Measurements from ENCODE around the gene USP48. TPM values are rescaled to one million over a fixed set of nuclear protein-coding genes. Genes with fewer than 3 reads are reported as not detected.
A peak's percentile ranks its signal among the peaks of the same experiment; 100 is the strongest.

USP48 gene
- total and polyA plus RNA-seq, 2 of the 13 experiments (the other 11 are each of a cell fraction or from before 2014, with no cell fraction given), result 30.4 to 30.7 TPM

DNA sequence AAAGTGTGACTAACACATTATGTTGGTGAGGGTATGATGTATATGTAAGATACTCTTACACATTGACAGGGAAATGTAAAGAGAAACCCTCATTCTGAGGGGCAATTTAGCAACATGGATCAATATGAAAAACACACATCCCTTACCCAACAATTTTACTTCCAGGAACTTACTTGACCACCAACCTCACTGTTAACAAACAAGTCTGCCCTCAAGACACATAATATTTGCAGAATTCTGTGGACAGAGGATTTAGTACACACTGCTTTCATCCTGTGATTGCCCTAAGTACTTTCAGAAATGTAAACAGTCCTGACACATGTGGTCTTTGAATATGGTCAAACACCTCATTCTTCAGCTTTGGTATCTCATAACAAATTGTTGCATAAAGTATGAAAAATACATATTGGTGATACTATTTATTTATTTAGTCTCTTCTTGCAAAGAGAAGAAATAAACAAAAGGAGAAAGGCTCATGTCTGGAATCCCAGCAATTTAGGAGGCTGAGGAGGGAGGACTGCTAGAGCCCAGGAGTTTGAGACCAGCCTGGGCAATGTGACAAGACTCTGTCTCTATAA, 6.9 kb downstream of the USP48 start (continued):
- no peak for TF ChIP-seq SOX6 (IDR thresholded peaks at IDR 0.05)
- TF ChIP-seq SOX6 (CRISPR knock-in tag; IDR thresholded peaks at IDR 0.05), result peak; percentile 91
- TF ChIP-seq RAD21 (CRISPR knock-in tag; IDR thresholded peaks at IDR 0.05), result no peak
- no peak for TF ChIP-seq KLF12 (CRISPR knock-in tag; IDR thresholded peaks at IDR 0.05; ENCODE audit: borderline replicate concordance)
- no peak for TF ChIP-seq ZNF251 (CRISPR knock-in tag; IDR thresholded peaks at IDR 0.05)
- no peak for TF ChIP-seq ZFY (CRISPR knock-in tag; IDR thresholded peaks at IDR 0.05)
- TF ChIP-seq ZNF441 (CRISPR knock-in tag; IDR thresholded peaks at IDR 0.05; ENCODE audit: borderline replicate concordance), result no peak
- TF ChIP-seq, protein P1, sequence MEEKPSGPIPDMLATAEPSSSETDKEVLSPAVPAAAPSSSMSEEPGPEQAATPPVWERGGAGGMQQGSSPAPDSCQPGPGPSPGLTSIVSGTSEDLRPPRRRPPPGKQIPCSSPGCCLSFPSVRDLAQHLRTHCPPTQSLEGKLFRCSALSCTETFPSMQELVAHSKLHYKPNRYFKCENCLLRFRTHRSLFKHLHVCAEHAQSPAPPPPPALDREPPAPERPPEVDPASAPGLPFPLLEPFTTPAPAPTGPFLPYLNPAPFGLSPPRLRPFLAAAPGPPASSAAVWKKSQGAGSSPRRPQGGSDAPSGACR (CRISPR knock-in tag; IDR thresholded peaks at IDR 0.05), result no peak
- no peak for TF ChIP-seq IKZF4 (CRISPR knock-in tag; IDR thresholded peaks at IDR 0.05; ENCODE audit: borderline replicate concordance, low read depth, not compliant biosample characterization)
- TF ChIP-seq, protein P2, sequence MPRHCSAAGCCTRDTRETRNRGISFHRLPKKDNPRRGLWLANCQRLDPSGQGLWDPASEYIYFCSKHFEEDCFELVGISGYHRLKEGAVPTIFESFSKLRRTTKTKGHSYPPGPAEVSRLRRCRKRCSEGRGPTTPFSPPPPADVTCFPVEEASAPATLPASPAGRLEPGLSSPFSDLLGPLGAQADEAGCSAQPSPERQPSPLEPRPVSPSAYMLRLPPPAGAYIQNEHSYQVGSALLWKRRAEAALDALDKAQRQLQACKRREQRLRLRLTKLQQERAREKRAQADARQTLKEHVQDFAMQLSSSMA (CRISPR knock-in tag; IDR thresholded peaks at IDR 0.05), result no peak
- TF ChIP-seq ISX (CRISPR knock-in tag; conservative IDR thresholded peaks at IDR 0.05), result no peak
- 0 out of 2 replicates have a peak, but pooled peaks have one; percentile 30 for TF ChIP-seq CCDC6 (CRISPR knock-in tag; IDR thresholded peaks at IDR 0.05)
- TF ChIP-seq NR3C1 (CRISPR knock-in tag; IDR thresholded peaks at IDR 0.05), result no peak
- TF ChIP-seq, protein P3, sequence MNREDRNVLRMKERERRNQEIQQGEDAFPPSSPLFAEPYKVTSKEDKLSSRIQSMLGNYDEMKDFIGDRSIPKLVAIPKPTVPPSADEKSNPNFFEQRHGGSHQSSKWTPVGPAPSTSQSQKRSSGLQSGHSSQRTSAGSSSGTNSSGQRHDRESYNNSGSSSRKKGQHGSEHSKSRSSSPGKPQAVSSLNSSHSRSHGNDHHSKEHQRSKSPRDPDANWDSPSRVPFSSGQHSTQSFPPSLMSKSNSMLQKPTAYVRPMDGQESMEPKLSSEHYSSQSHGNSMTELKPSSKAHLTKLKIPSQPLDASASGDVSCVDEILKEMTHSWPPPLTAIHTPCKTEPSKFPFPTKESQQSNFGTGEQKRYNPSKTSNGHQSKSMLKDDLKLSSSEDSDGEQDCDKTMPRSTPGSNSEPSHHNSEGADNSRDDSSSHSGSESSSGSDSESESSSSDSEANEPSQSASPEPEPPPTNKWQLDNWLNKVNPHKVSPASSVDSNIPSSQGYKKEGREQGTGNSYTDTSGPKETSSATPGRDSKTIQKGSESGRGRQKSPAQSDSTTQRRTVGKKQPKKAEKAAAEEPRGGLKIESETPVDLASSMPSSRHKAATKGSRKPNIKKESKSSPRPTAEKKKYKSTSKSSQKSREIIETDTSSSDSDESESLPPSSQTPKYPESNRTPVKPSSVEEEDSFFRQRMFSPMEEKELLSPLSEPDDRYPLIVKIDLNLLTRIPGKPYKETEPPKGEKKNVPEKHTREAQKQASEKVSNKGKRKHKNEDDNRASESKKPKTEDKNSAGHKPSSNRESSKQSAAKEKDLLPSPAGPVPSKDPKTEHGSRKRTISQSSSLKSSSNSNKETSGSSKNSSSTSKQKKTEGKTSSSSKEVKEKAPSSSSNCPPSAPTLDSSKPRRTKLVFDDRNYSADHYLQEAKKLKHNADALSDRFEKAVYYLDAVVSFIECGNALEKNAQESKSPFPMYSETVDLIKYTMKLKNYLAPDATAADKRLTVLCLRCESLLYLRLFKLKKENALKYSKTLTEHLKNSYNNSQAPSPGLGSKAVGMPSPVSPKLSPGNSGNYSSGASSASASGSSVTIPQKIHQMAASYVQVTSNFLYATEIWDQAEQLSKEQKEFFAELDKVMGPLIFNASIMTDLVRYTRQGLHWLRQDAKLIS (CRISPR knock-in tag; IDR thresholded peaks at IDR 0.05), result no peak
- no peak for TF ChIP-seq TBP (CRISPR knock-in tag; IDR thresholded peaks at IDR 0.05)
- TF ChIP-seq, protein P4, sequence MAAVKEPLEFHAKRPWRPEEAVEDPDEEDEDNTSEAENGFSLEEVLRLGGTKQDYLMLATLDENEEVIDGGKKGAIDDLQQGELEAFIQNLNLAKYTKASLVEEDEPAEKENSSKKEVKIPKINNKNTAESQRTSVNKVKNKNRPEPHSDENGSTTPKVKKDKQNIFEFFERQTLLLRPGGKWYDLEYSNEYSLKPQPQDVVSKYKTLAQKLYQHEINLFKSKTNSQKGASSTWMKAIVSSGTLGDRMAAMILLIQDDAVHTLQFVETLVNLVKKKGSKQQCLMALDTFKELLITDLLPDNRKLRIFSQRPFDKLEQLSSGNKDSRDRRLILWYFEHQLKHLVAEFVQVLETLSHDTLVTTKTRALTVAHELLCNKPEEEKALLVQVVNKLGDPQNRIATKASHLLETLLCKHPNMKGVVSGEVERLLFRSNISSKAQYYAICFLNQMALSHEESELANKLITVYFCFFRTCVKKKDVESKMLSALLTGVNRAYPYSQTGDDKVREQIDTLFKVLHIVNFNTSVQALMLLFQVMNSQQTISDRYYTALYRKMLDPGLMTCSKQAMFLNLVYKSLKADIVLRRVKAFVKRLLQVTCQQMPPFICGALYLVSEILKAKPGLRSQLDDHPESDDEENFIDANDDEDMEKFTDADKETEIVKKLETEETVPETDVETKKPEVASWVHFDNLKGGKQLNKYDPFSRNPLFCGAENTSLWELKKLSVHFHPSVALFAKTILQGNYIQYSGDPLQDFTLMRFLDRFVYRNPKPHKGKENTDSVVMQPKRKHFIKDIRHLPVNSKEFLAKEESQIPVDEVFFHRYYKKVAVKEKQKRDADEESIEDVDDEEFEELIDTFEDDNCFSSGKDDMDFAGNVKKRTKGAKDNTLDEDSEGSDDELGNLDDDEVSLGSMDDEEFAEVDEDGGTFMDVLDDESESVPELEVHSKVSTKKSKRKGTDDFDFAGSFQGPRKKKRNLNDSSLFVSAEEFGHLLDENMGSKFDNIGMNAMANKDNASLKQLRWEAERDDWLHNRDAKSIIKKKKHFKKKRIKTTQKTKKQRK (IDR thresholded peaks at IDR 0.05; ENCODE audit: low read length), result no peak
- TF ChIP-seq ATM (IDR thresholded peaks at IDR 0.05; ENCODE audit: borderline replicate concordance), result no peak
- TF ChIP-seq ZNF263 (CRISPR knock-in tag; IDR thresholded peaks at IDR 0.05), result no peak
- no peak for TF ChIP-seq NFATC3 (CRISPR knock-in tag; IDR thresholded peaks at IDR 0.05)
- TF ChIP-seq, protein P5, sequence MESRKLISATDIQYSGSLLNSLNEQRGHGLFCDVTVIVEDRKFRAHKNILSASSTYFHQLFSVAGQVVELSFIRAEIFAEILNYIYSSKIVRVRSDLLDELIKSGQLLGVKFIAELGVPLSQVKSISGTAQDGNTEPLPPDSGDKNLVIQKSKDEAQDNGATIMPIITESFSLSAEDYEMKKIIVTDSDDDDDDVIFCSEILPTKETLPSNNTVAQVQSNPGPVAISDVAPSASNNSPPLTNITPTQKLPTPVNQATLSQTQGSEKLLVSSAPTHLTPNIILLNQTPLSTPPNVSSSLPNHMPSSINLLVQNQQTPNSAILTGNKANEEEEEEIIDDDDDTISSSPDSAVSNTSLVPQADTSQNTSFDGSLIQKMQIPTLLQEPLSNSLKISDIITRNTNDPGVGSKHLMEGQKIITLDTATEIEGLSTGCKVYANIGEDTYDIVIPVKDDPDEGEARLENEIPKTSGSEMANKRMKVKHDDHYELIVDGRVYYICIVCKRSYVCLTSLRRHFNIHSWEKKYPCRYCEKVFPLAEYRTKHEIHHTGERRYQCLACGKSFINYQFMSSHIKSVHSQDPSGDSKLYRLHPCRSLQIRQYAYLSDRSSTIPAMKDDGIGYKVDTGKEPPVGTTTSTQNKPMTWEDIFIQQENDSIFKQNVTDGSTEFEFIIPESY (CRISPR knock-in tag; IDR thresholded peaks at IDR 0.05), result peak; percentile 51; the same call in 1 of the 2 replicates
